ENCODE measurements around the gene NEURL1B.

DNA sequence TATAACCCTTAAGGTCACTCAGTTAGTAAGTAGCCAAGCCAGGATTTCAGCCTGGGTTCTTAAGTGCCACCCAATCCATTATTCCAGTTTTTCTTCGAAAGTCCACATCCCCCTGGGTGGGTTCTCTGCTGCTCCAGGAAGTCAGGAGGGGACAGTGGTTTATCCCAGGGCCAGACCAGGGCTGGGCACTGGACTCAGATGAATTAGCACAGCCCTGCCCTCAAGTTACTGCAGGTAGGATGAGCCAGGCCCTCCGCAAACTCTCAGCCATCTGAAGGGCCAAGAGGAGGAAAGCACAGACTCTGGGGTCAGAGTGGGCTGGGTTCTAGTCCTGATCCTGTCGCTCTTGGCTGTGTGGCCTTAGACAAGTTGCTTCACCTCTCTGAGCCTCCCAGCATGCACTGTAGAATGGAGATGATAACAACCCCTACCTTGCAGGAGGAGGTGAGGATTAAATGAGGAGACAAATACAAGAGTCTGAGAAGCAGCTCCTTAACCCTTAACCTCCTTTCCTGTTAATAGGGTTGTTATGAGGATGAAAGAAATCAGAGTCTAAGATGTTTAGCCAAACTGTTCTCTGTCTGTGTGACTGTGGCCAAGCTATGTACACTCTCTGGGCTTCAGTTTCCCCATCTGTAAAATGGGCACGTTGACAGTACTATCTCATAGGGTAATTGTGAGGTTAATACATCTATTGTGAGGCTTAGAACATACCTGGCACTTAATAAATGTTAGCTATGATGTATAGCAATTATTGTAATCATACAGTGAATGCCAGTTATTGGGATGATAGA is 6.8 kb upstream of the NEURL1B start:
- TF ChIP-seq, protein P1, sequence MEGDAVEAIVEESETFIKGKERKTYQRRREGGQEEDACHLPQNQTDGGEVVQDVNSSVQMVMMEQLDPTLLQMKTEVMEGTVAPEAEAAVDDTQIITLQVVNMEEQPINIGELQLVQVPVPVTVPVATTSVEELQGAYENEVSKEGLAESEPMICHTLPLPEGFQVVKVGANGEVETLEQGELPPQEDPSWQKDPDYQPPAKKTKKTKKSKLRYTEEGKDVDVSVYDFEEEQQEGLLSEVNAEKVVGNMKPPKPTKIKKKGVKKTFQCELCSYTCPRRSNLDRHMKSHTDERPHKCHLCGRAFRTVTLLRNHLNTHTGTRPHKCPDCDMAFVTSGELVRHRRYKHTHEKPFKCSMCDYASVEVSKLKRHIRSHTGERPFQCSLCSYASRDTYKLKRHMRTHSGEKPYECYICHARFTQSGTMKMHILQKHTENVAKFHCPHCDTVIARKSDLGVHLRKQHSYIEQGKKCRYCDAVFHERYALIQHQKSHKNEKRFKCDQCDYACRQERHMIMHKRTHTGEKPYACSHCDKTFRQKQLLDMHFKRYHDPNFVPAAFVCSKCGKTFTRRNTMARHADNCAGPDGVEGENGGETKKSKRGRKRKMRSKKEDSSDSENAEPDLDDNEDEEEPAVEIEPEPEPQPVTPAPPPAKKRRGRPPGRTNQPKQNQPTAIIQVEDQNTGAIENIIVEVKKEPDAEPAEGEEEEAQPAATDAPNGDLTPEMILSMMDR (IDR thresholded peaks at IDR 0.05; ENCODE audit: poor library complexity): no peak
- TF ChIP-seq EZH2 (IDR thresholded peaks at IDR 0.05; ENCODE audit: borderline replicate concordance) (no peak), EZH2phosphoT487 (IDR thresholded peaks at IDR 0.05; ENCODE audit: low read depth, severe bottlenecking, unreplicated experiment) (no peak)

Measured in hepatocyte (in vitro differentiated cells).